ENCODE measurements around the gene VIPR2. TPM values are rescaled to one million over a fixed set of nuclear protein-coding genes. Genes with fewer than 3 reads are reported as not detected.
A peak's percentile ranks its signal among the peaks of the same experiment; 100 is the strongest.

The VIPR2 gene
- total RNA-seq, 1 donor from 2014 or later, result not detected

DNA sequence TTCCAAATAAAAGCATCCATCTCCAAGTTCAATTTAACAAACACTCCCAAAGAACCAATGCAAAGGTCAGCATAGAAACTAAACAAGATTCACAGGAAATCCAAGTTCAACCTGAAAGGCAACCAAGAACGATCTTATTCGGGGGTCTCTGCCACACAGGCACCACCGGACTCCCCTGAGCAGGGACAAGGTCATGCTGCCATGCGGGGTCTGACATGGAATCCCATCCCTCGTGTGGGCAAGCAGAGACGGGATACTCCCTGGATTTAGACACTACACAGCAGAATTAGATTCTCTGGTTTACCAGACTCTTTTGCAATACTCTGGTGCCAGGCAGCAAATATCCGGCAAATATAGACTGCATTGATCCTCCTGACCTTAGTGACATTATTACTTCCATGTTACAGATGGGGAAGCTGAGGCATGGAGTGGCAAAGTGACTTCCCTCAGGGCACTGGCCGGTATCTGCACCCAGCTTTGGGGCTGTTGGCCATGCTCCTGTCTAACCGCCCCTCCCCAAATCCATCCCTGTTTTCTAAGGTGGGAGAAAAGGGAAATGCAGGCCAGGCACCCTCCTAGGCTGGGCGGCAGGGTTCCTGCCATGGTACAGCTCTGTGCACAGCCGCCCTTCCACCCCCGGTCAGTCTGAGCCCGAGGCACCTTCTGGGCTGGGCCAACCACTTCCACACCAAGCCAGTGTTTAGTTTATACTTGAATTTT is 111.8 kb downstream of the VIPR2 start:
- TF ChIP-seq, protein P1, sequence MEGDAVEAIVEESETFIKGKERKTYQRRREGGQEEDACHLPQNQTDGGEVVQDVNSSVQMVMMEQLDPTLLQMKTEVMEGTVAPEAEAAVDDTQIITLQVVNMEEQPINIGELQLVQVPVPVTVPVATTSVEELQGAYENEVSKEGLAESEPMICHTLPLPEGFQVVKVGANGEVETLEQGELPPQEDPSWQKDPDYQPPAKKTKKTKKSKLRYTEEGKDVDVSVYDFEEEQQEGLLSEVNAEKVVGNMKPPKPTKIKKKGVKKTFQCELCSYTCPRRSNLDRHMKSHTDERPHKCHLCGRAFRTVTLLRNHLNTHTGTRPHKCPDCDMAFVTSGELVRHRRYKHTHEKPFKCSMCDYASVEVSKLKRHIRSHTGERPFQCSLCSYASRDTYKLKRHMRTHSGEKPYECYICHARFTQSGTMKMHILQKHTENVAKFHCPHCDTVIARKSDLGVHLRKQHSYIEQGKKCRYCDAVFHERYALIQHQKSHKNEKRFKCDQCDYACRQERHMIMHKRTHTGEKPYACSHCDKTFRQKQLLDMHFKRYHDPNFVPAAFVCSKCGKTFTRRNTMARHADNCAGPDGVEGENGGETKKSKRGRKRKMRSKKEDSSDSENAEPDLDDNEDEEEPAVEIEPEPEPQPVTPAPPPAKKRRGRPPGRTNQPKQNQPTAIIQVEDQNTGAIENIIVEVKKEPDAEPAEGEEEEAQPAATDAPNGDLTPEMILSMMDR (conservative IDR thresholded peaks at IDR 0.05; ENCODE audit: low read depth, low read length), result no peak
- DNase-seq (ENCODE audit: low read depth), result no peak
- H3K4me3 ChIP-seq (ENCODE audit: low read depth, low read length), result no peak overlapping the region

DNA sequence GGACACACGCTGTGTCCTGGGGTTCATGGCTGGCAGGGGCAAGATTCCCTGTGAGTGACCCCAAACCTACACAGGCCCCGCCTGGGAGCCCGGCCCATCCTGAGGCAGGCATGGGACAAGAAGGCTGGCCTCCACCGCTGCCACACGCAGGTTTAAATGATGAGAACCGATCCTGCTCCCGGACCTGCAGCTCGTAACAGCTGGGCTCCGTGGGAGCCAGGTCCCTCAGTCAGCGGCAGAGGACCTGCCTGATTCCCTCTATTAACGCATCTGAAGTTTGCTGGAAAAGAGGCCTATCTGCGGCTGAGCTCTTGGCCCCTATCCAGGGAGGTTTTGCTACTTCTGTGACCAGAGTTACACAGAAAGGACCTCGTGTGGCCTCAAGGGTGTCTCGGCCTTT is 112.3 kb downstream of the VIPR2 start:
- H3K4me3 ChIP-seq (ENCODE audit: low read depth, low read length), result no peak overlapping the region
- DNase-seq (ENCODE audit: low read depth), result no peak
- TF ChIP-seq, protein P1 (conservative IDR thresholded peaks at IDR 0.05; ENCODE audit: low read depth, low read length), result no peak

DNA sequence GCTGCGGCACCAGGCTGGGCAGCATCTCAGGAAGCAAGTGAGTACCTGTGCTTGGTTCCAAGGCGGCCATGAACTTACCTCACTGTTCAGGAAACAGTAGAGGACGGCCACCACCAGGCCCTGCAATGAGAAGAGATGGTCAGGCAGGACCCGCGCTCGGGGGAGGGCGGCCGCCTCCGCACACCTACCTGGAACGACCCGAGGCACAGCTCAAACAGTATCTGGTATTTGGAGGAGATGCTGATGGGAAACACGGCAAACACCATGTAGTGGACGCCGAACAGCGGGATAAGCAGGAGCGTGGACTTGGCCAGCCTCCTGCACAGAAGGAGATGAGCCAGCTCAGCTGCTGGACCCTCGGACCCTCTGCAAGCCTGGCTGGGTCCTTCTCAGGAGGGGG is 112.9 kb downstream of the VIPR2 start:
- DNase-seq (ENCODE audit: low read depth), result no peak
- no peak overlapping the region for H3K4me3 ChIP-seq (ENCODE audit: low read depth, low read length)
- TF ChIP-seq, protein P1 (conservative IDR thresholded peaks at IDR 0.05; ENCODE audit: low read depth, low read length), result no peak

DNA sequence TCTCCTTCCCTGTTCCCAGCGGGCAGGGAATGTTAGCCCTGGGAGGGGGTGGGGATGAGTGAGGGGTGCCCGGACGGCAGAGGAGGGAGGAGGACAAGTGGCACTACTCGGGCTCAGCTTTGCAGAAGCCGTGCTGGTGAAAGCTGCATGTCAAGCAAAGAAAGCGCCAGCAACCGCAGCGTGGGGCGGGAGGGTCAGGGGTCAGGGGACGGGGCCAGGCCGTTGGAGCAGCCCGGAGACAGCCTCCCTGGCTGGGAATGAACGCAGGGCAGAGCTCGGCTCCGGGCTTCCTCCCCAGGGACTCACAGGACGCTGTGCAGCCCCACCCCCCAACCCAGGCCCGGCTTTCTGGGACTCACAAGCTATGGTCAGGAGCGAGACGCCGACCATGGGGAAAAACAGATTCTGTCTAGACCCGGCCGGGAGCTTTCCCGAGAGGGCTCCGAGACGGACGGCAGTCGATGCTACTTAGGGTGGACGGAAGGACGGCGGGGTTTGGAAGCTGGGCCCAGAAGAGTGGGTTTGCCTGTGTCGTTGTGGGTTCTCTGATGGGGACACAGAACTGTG is 113.4 kb downstream of the VIPR2 start:
- no peak for DNase-seq (ENCODE audit: low read depth)
- H3K4me3 ChIP-seq (ENCODE audit: low read depth, low read length), result peak overlapping the region; percentile 65
- TF ChIP-seq, protein P1 (conservative IDR thresholded peaks at IDR 0.05; ENCODE audit: low read depth, low read length), result no peak

DNA sequence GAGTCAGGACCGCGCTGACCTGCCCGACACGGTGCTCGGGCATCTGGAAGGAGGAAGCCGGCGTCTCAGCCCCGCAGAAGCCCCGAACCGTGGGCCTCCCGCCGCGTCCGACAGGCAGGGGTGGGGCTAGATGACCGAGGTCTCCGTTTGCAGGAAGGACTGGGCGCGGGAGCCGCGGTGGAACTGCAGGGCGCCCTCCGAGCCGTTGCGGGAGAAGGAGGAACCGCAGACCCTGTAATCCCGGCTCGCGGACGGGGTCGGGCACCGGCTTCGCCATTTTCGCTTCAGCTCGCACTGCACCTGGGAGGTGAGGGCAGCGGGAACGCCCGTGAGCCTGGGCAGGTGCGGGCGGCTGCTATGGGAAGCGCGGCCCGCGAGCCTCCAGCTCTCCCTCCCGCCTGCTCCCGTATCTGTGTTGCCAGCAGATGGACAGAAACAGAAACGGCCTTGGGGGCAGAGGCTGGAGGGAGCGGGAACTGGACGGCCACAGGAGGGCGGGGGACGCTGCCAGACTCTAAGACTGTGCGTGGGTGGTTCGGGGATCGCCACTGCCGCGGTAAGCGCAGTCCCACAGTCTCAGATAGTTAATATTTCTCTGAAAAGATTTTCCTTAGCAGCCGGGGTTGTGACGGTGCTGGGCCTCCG is 114.1 kb downstream of the VIPR2 start:
- DNase-seq (ENCODE audit: low read depth), result no peak
- TF ChIP-seq, protein P1 (conservative IDR thresholded peaks at IDR 0.05; ENCODE audit: low read depth, low read length), result peak; percentile 32

DNA sequence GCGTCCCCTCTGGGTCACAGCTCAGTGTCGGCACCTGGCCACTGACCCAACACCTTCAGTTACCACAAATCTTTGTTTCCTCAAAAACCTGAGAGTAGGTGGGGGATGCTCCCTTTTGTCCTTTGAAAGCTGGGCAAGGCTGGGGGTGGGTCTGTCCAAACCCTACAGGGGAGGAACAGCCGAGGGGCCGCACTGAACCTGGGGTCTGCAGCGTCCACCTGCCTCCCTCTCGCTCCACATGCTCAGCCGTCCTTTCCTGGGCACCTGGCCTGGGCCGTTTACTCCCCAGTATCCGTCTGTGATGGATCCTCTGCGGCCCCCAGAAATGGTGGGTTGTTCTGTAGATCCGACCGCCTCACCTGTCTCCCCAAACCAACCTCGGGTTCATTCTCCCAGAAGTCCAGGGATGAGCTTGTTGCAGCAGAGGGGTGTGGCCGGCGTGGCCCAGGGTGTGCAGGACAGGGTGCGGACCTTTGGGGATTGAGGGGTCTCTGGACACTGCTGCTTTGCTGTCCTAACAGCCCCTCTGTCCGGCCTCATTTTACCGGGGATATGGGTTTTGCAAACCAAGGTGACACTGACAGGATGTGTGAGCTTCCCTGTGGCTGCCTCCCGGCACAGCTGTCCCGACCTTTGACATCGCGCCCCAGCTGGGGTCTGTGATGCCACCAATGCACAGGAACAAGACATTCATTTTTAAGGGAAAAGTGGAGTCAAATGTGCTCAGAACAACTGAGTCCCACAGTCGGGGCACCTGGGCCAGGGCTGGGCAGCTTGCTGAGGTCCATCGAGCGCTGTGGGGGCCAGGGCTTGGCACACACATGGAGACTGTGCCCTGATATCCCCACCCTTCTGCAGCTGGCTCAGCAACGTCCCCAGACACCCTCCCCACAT is 115.9 kb downstream of the VIPR2 start:
- no peak overlapping the region for H3K4me3 ChIP-seq (ENCODE audit: low read depth, low read length)
- DNase-seq (ENCODE audit: low read depth), result no peak
- TF ChIP-seq, protein P1 (conservative IDR thresholded peaks at IDR 0.05; ENCODE audit: low read depth, low read length), result no peak

More for the DNA sequence above, 114.1 kb downstream of the VIPR2 start:
- peak overlapping the region; percentile 65 for H3K4me3 ChIP-seq (ENCODE audit: low read depth, low read length)

Data from epithelial cell of proximal tubule (primary cell).